Suprapubic skin (tissue), 4 donors: ENCODE data around the gene KIF5A. TPM values are rescaled to one million over a fixed set of nuclear protein-coding genes. Genes with fewer than 3 reads are reported as not detected.

Experiments
- DNase-seq, 2 donors: peaks; one replicate each; pipeline ENCODE4 v3.0.0-alpha.2; 2019; ENCODE audit warnings: low spot score in 2 of 2
- H3K27ac ChIP-seq: fragments of 200-600 bp; sonication (generic); one replicate; pipeline ENCODE4 v1.5.1; 2019
- H3K27me3 ChIP-seq: fragments of 200-600 bp; sonication (generic); one replicate; pipeline ENCODE4 v1.5.1; 2019
- H3K36me3 ChIP-seq: fragments of 200-600 bp; sonication (generic); one replicate; pipeline ENCODE4 v1.5.1; 2019
- H3K4me1 ChIP-seq: fragments of 200-600 bp; sonication (generic); one replicate; pipeline ENCODE4 v1.5.1; 2019
- H3K4me3 ChIP-seq: fragments of 200-600 bp; sonication (generic); one replicate; pipeline ENCODE4 v1.5.1; 2019; ENCODE audit warnings: mild to moderate bottlenecking
- H3K9me3 ChIP-seq: fragments of 200-600 bp; sonication (generic); one replicate; pipeline ENCODE4 v1.5.1; 2019
- EP300 ChIP-seq: sonication (generic); formaldehyde crosslinking; IDR thresholded peaks from one replicate; pipeline ENCODE4 v1.6.1; 2017; ENCODE audit warnings: antibody characterized with exemption
- POLR2A ChIP-seq, 2 donors: fragments of 450-650 bp; IDR thresholded peaks; one replicate each; pipeline ENCODE4 v1.6.1; 2017; ENCODE audit warnings: antibody characterized with exemption in 2 of 2, mild to moderate bottlenecking in 2 of 2, moderate library complexity in 2 of 2
- POLR2AphosphoS5 ChIP-seq, 3 donors: sonication (generic); formaldehyde crosslinking; IDR thresholded peaks; one replicate each; pipeline ENCODE4 v1.6.1; 2017; ENCODE audit warnings: antibody characterized with exemption in 3 of 3
- WGBS: methylation state at CpG from one replicate; pipeline ENCODE4 v1.1.5; 2018; 5-methylcytosine and 5-hydroxymethylcytosine counted together
- total RNA-seq, 4 donors: library from RNA; depleted of rRNA; stranded (reverse); fragments of >200 nt; gene quantifications; one replicate each; pipeline ENCODE4 v1.1.0, GENCODE V29; 2016
- TF ChIP-seq, protein P1 (sequence below), 2 donors: fragments of 200-600 bp in 1 of 2; fragments of 450-650 bp in 1 of 2; sonication (generic) in 1 of 2; IDR thresholded peaks; one replicate each; pipeline ENCODE4 v1.5.1; 2016 to 2019; ENCODE audit warnings: antibody characterized with exemption in 2 of 2, mild to moderate bottlenecking in 1 of 2, moderate library complexity in 1 of 2

The KIF5A gene
- total RNA-seq, 4 donors from 2014 or later, result 0.08 to 0.23 TPM; not detected in 2

GRCh38 chr12:57628280-57629191 is 78.7 kb downstream of the KIF5A start:
- no peak overlapping the region for H3K27ac ChIP-seq
- peaks cover 92% of the 10 kb centered on the region for H3K27me3 ChIP-seq
- peaks cover 29% of the 10 kb centered on the region for H3K4me1 ChIP-seq
- H3K9me3 ChIP-seq, result no peaks in the 10 kb centered on the region
- WGBS, result 72% methylated on average over 28 of the region's 29 CpGs
- DNase-seq, result peak in 1 of 2 donors; percentile 76
- no peaks in the 10 kb centered on the region for H3K36me3 ChIP-seq
- no peak overlapping the region for H3K4me3 ChIP-seq
- TF ChIP-seq POLR2AphosphoS5 (IDR thresholded peaks at IDR 0.05) (no peak), EP300 (no peak), POLR2A (IDR thresholded peaks at IDR 0.05) (no peak)
- TF ChIP-seq, protein P1, sequence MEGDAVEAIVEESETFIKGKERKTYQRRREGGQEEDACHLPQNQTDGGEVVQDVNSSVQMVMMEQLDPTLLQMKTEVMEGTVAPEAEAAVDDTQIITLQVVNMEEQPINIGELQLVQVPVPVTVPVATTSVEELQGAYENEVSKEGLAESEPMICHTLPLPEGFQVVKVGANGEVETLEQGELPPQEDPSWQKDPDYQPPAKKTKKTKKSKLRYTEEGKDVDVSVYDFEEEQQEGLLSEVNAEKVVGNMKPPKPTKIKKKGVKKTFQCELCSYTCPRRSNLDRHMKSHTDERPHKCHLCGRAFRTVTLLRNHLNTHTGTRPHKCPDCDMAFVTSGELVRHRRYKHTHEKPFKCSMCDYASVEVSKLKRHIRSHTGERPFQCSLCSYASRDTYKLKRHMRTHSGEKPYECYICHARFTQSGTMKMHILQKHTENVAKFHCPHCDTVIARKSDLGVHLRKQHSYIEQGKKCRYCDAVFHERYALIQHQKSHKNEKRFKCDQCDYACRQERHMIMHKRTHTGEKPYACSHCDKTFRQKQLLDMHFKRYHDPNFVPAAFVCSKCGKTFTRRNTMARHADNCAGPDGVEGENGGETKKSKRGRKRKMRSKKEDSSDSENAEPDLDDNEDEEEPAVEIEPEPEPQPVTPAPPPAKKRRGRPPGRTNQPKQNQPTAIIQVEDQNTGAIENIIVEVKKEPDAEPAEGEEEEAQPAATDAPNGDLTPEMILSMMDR (IDR thresholded peaks at IDR 0.05), result no peak

DNA sequence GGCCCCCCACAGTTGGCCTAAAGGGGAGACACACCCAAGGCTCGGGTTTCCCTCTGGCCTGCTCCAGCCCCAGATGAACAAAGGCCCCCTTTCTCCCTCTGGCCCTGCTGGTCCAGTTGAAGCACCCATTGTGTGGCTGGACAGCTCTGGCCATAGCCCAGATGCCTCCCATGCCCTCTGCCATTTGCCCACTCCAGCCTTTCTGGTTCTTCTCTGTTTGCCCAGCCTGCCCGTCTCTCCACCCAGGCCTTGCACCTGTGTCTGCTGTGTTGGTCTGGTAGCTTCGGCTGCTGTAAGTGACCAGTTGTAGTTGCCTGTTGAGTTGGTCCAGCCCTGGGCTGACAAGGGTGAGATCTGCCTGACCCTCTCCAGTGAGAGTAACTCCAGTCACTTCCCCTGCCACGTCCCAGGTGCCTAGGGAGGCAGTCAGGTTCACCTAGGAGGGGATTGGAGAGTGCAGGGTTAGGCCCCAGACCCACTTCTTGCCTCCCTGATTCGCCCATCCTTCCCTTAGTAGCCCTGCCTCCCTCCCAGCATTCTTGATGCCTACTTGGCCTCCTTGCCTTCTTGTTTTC is 80.1 kb downstream of the KIF5A start:
- DNase-seq, result peak in 1 of 2 donors; percentile 72
- Histone ChIP-seq H3K9me3 (no peaks in the 10 kb centered on the region), H3K4me1 (peaks cover 29% of the 10 kb centered on the region), H3K27ac (no peak overlapping the region), H3K36me3 (no peaks in the 10 kb centered on the region), H3K4me3 (no peak overlapping the region), H3K27me3 (peaks cover 85% of the 10 kb centered on the region)
- TF ChIP-seq, protein P1 (IDR thresholded peaks at IDR 0.05), result no peak
- no peak for TF ChIP-seq POLR2AphosphoS5 (IDR thresholded peaks at IDR 0.05)
- TF ChIP-seq POLR2A (IDR thresholded peaks at IDR 0.05), result no peak
- no peak for TF ChIP-seq EP300
- WGBS, result 79% methylated on average over 5 of the region's 5 CpGs

- TF ChIP-seq POLR2AphosphoS5 (IDR thresholded peaks at IDR 0.05) (no peak), POLR2A (IDR thresholded peaks at IDR 0.05) (no peak), EP300 (no peak)
- TF ChIP-seq, protein P1 (IDR thresholded peaks at IDR 0.05), result no peak
- peaks cover 82% of the 10 kb centered on the region for H3K27me3 ChIP-seq
- H3K4me3 ChIP-seq, result no peak overlapping the region
- 63% methylated on average over 5 of the region's 6 CpGs for WGBS
- H3K4me1 ChIP-seq, result peaks cover 29% of the 10 kb centered on the region
- H3K9me3 ChIP-seq, result no peaks in the 10 kb centered on the region
- DNase-seq, result peak in 1 of 2 donors; percentile 50
- no peak overlapping the region for H3K27ac ChIP-seq
- no peaks in the 10 kb centered on the region for H3K36me3 ChIP-seq
Measured at GRCh38 chr12:57630891-57631433, 81.1 kb downstream of the KIF5A start.

GRCh38 chr12:57631566-57632072 is 81.8 kb downstream of the KIF5A start:
- peak in 1 of 2 donors; percentile 60 for DNase-seq
- H3K27ac ChIP-seq, result no peak overlapping the region
- peak overlapping the region; percentile 57 for H3K4me3 ChIP-seq
- peaks cover 29% of the 10 kb centered on the region for H3K4me1 ChIP-seq
- TF ChIP-seq, protein P1 (IDR thresholded peaks at IDR 0.05), result no peak
- TF ChIP-seq EP300 (no peak), POLR2AphosphoS5 (IDR thresholded peaks at IDR 0.05) (no peak), POLR2A (IDR thresholded peaks at IDR 0.05) (no peak)
- H3K27me3 ChIP-seq, result peaks cover 79% of the 10 kb centered on the region
- 24% methylated on average over 6 of the region's 26 CpGs for WGBS
- H3K36me3 ChIP-seq, result no peaks in the 10 kb centered on the region
- no peaks in the 10 kb centered on the region for H3K9me3 ChIP-seq
